Cerebellar nuclear complex (tissue), 1 donor: ENCODE data around the gene WDR62.
"Not testable (repeated sequence)": the region's sequence is repeated elsewhere in the genome, so short reads cannot be mapped to it uniquely, and the experiment has no call there.

ENCODE experiments used
- DNase-seq, 2 experiments: peaks; one replicate each; lab custom pipeline; 2025; lab: John Stamatoyannopoulos, UW

The WDR62 gene

GRCh38 chr19:36110487-36111199, 55.9 kb downstream of the WDR62 start, which contains the start of gene OVOL3:
OVOL3 (plus strand) TSS chr19:36111143; CDS start chr19:36111203, 60 bp downstream.
- no peak for DNase-seq

DNA sequence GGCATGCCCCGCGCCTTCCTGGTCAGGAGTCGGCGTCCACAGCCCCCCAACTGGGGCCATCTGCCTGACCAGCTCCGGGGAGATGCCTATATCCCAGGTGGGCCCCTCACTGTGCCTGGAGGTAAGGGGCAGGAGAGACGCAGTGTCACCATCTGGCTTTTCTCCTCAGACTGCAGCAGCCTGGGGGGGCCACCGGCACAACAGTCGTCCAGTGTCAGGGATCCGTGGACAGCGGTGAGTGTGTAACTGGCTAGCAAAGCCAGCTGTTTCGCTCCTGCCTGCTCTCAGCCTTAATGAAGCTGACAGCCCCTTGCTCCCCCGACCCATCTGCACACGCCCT, 56.5 kb downstream of the WDR62 start:
- no peak for DNase-seq

DNA sequence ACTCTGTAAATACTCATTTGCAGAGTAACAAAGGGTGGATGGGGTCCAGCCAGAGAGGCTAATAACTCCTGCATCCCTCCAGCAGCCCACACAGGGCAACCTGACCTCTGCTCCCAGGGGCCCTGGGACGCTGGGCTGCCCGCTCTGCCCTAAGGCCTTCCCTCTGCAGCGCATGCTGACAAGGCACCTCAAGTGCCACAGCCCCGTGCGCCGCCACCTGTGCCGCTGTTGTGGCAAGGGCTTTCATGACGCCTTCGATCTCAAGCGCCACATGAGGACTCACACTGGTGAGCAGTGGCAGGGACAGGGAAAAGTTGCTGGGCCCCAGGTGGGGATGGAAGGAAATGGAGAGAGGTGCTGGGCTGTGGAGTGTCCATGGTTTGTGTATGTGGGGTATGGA, 58.0 kb downstream of the WDR62 start:
- no peak for DNase-seq

GRCh38 chr19:36113425-36113824, 58.7 kb downstream of the WDR62 start:
- no peak for DNase-seq

DNA sequence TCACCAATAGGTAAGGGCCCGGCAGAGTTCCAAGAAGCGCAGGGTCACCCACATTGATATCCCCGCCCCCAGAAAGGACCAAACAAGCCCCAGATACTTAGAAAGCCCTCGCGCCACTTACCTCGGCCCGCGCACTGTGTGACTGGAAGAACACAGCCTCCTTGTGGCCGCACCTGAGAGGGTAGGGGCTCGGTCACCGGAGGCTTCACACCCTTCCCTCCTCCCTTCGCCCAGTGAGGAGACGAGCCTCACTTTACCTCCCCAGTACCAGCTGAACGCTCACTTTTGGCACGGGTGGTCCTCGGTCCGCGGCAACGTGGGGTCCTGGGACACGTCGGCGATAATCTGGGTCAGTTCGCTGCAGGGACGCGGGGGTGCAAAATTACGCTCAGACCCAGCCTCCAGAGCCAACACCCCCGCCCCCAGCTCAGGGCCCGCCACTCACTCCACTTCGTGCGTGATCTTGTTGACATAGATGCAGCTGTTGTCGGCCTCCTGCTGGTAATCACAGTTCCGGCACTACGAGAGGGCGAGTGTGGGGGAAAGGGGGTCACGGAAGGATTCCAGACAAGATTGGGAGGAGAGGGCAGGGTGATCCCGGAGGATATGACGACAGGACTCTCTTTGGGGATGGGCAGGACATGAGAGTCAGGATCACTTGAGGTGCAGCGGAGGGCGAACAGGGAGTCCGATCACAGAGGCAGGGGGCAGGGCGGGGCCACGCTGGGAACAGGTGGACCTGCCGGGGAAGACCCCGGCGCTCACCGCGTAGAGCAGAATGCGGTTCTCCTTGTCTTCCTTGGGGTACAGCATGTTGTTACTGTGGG, 59.4 kb downstream of the WDR62 start:
- DNase-seq: no peak

DNA sequence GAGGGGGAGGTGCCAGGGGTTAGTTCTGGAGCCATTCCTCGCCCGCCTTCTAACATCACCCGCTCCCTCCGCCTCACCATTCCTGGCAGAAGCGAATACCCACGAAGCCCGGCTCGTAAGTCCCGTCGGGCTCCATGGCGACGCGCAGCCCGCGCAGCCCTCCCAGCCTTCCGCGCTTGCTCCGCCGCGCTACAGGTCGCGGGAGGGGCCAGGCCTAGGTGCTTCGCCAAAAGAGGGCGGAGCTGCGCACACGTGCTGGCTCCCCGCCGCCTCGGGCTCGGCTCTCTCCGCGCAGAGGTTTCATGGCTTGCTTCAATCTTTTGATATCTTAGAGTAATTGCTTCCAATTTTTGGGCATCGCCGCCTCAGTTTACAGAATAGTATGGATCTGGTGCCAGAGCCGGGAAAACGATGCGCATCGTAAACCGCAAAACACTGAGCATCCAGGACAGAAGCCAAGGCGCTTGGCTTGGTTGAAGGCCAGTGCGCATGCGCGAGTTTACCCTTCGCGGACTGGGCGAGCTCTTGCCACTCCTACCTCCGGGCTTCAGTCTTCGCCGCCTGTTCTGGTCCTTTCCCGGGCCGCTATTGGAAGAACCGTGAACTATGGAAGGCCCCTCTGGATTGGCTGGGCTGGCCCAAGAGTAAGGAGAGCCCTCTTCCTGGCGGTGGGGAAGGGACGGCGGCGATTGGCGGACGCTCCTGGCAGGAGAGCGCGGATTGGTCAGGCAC, 60.2 kb downstream of the WDR62 start, which contains the start of gene POLR2I:
TSS of gene POLR2I (minus strand) at position 155 of the 732 bp plus-strand sequence. CDS start at position 136, 19 bp downstream.
- peak; percentile 98 for DNase-seq

- no peak for DNase-seq
Observed at GRCh38 chr19:36115453-36116343, 61.0 kb downstream of the WDR62 start, which contains the start of gene TBCB. TBCB (plus strand) TSS chr19:36115468; CDS start chr19:36115561, 93 bp downstream.

DNA sequence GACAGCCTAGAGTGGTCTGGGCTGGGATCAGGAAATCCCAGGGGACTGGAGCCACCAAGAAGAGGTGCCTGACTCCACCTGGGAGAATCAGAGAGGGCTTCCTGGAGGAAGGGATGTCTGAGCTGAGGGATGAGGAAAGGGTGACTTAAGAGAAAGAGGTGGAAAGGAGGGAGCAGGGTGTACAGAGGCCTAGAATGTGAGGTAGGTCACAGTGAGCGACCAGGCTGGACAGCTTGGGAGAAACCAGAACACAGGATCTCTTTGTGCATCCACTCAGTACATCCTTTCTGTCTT, 61.6 kb downstream of the WDR62 start:
- no peak for DNase-seq

- no peak for DNase-seq
Observed at GRCh38 chr19:36120092-36120983, 65.6 kb downstream of the WDR62 start.

DNA sequence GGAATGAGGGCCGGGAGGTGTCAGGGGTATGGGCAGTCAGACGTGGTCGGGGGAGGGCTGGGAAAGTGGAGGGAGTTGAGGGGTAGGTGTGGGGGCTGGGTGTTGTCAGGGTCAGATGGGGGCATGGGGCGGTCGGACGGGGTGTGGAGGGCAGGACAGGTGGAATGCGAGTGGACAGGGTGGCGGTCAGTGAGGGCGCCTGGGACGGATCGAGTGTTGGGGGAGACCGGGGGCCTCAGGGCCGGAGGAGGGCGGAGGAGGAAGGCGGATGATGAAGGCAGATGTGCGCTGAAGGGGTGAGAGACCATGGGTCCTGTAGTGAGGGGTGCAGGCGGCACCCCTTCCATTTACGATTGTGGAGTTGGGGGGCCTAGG, 66.3 kb downstream of the WDR62 start:
- DNase-seq: no peak

DNA sequence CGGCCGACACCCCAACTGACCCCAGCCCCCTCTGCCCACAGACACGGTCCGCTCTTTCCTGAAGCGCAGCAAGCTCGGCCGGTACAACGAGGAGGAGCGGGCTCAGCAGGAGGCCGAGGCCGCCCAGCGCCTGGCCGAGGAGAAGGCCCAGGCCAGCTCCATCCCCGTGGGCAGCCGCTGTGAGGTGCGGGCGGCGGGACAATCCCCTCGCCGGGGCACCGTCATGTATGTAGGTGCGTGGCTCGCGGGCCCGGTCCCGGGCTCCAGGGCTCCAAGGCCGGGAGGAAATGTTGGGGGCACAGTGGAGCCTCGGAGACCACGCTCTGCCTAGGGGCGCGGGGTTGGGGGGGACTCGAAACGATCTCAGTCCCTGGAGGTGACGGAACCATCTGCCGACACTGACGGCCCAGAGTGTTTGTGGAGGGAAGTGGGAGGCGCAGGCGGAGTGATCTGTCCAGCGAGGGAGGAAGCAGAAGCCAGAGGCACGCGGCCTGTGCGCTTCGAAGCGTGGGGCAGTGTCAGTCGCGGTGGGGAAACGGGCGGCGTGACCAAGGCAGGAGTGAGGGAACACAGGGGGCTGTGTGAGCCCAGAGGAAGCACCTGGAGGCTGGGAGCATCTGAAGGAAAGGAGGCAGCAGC, 66.9 kb downstream of the WDR62 start:
- DNase-seq: no peak

GRCh38 chr19:36125557-36125956, 70.9 kb downstream of the WDR62 start:
- no peak for DNase-seq

GRCh38 chr19:36128392-36128736, 73.7 kb downstream of the WDR62 start:
- no peak for DNase-seq

- not testable (repeated sequence) for DNase-seq
Observed at GRCh38 chr19:36131221-36131620, 76.5 kb downstream of the WDR62 start.

DNA sequence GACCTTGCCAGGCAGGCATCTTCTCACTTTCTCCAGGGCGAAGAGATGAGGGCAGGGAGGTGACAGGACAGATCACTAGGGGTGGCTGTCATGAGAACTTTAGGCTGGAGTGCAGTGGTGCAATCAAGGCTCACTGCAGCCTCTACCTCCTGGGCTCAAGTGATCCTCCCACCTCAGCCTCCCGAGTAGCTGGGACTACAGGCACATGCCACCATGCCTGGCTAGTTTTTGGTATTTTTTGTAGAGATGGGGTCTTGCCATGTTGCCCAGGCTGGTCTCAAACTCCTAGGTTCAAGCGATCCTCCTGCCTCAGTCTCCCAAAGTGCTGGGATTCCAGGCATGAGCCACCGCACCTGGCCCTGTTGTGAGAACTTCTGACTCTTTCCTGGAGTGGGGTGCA, 80.2 kb downstream of the WDR62 start:
- DNase-seq: not testable (repeated sequence)

DNA sequence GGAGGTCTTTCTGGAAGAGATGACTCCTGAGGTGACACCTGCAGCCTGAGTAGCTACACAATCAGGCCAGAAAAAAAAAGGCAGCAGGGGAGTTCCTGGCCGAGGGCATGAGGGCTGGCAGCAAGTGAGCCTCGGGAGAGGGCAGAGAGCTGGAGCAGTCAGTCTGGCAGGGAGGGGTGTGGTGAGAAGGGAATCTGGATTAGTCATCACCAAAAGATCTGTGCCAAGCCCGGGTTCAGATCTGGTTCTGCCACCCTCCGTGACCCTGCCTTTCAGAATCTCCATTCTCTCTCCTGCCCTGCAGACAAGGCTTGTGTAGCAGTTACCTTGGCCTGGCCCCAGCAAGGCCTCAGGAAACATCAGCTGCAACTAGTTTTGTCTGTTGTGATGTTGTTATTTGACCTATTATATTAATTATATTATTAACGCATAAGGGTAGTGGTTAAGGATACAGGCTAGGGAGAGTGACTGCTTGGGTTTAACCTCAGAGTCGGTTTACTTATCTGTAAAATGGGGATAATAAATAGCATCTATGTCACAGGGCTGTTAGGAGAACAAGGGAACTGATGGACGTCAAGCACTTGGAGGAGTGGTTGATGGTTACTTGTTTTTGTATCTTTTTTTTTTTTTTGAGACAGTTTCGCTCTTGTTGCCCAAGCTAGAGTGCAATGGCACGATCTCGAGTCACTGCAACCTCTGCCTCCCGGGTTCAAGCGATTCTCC, 82.4 kb downstream of the WDR62 start:
- peak in 1 of 2 experiments; percentile 27 for DNase-seq

GRCh38 chr19:36139120-36139472, 84.4 kb downstream of the WDR62 start:
- no peak for DNase-seq

GRCh38 chr19:36139473-36140303, 85.0 kb downstream of the WDR62 start, which contains the start of gene CAPNS1:
CAPNS1 (plus strand) TSS chr19:36140066; CDS start chr19:36141012, 946 bp downstream.
- peak in 1 of 2 experiments; percentile 81 for DNase-seq
